Frontal cortex (tissue), 4 donors: ENCODE data around the gene NDUFB4. TPM values are rescaled to one million over a fixed set of nuclear protein-coding genes. Genes with fewer than 3 reads are reported as not detected.
"Not testable (repeated sequence)": the region's sequence is repeated elsewhere in the genome, so short reads cannot be mapped to it uniquely, and the experiment has no call there.

Experiments used
- DNase-seq, 2 donors: peaks; one replicate each; pipeline ENCODE4 v3.0.0; 2012; ENCODE audit warnings: low spot score in 2 of 2
- FAIRE-seq: peaks from 2 replicates; lab custom pipeline; 2012; peaks lifted over from hg19 to GRCh38; lab: Jason Lieb, UNC
- total RNA-seq: library from RNA; depleted of rRNA; stranded (reverse); fragments of >200 nt; gene quantifications from one replicate; pipeline ENCODE4 v1.2.3, GENCODE V29; 2014
- donor health status: control.
- donor health status: control.
- donor health status: control.

Gene NDUFB4
- total RNA-seq, 1 donor from 2014 or later, result 30.2 TPM

- no peak for FAIRE-seq
- no peak for DNase-seq
Observed at GRCh38 chr3:120568598-120568997, 27.5 kb upstream of the NDUFB4 start.

DNA sequence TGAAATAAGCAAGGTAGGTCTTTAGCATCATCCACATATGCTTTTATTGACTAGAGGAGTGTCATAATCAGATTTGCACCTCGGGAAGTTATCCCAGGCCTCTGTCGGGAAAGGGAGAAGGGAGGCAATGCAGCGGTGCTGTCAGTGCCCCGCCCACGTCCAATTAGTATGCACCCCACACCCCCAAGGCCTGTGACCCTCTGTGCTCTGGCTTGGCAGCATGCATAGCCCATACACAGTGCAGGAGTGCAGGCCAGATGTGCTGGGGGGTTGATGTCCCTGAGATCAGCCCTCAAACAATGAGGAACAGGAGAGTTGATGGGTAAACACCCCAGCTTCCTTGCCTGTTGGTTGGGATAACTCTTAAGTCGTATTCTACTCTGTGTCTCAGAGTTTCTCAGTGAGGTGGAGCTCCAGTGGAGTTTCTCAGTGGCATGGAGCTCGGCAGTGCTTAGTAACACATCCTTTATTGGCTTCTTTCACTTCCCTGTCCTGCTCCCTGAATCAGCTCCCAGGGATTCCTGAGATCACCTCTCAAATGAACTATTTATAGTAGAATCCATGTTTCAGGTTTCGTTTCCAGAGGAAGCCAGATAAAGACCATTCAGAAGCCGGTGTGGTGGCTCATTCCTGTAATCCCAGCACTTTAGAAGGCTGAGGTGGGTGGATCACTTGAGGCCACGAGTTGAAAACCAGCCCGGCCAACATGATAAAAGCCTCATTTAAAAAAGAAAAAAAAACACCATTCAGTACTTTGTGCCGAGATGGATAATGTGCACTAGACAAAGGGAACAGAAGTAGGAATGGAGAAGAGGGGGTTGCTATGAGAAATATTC, 26.7 kb upstream of the NDUFB4 start:
- no peak for DNase-seq
- no peak for FAIRE-seq

- no peak for DNase-seq
- FAIRE-seq, result no peak
Observed at GRCh38 chr3:120572027-120572426, 24.1 kb upstream of the NDUFB4 start.

GRCh38 chr3:120587332-120587975, 8.7 kb upstream of the NDUFB4 start:
- no peak for FAIRE-seq

GRCh38 chr3:120595788-120596115, 384 bp upstream of the NDUFB4 start:
- DNase-seq (no peak), FAIRE-seq (no peak)

More at GRCh38 chr3:120587332-120587975, 8.7 kb upstream of the NDUFB4 start:
- no peak for DNase-seq

DNA sequence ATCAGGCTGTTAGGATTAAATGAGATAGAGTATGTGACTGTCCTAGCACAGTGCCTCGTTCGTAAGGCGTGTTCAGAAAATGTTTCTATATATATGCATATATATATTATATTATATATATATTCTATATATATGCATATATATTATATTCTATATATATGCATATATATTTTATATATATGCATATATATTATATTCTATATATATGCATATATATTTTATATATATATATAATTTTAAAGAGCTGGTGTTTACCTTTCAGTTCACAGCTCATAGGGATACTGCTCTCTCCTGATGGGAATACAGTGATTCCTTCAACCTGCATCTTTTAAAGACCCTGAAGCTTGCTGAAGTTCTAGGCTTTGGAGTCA, 702 bp downstream of the NDUFB4 start:
- no peak for DNase-seq
- FAIRE-seq, result no peak

GRCh38 chr3:120597445-120598049, 1.4 kb downstream of the NDUFB4 start:
- DNase-seq, result no peak
- FAIRE-seq, result no peak

DNA sequence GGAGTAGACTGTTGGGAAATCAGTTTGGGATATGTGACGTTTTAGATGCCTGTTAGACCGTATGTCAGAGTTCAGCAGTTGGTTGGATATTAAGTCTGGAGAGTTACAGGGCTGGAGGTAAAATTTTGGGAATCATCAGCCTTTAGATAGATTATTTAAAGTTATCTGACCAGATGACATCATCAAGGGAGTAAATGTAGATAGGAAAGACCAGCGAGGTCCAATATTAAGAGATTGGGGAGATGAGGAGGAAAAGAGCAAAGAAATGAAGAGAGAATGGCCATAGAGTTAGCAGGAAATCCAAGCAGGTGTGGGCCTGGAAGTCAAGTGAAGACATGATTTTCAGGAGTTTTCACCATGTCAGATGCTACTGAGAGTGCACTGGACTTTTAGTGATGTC, 3.1 kb downstream of the NDUFB4 start:
- FAIRE-seq (no peak), DNase-seq (no peak)

DNA sequence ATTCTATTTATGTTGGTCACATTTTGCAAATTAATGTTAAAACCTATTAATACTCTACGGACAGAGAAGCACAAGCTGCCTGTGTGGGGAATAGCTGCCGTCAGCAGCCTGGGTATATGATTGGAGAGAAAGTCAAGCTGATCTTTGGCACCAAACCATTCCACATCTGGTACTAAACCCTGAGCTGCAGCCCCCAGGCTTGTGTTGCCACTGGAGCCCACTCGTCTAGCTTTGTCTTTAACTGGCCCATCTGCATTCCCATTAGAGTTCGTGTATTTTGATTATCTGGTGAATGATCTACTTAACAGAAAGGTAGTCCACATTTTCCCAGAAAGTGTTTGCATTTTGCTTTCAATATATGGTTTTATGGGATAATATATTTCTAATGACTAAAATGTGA, 5.4 kb downstream of the NDUFB4 start:
- no peak for FAIRE-seq

DNA sequence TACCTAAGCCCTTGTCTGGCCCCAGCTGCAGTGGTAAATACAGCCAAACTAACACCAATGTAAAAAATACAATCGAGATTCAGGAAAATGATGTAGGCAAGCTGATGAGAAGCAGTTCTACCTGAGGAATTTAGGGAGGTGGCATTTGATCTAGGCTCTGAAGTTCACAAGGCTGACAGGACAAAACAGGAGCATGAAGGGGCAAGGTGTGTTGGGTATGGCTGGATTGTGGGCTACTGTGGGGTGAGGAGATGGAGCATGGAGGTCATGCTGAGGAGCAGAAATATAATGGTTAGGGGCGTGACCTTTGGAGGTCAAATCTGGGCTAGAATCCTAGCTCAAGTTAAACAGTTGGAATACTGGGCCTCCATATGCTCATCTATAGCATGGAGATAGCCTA, 6.5 kb downstream of the NDUFB4 start:
- DNase-seq (no peak), FAIRE-seq (no peak)

More for the DNA sequence above, 5.4 kb downstream of the NDUFB4 start:
- no peak for DNase-seq

DNA sequence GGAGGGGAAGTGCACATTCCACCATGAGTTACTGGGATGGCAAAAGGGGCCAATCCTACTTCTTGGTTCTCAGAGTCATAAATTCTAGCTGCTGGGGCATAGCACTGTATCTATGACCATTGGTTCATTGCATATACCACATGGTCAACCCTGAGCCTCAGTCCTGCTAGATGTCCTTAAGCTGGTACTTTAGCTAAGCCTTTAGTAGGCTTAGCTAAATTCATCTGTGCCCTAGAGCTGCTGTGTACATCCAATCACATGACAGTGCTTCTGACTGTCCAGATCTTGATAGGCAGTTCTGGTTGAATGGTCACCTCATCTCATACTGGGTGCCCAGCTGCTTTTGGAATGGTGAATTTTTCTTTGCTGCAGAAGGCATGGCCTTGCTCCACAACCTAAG, 8.2 kb downstream of the NDUFB4 start:
- DNase-seq (no peak), FAIRE-seq (no peak)

DNA sequence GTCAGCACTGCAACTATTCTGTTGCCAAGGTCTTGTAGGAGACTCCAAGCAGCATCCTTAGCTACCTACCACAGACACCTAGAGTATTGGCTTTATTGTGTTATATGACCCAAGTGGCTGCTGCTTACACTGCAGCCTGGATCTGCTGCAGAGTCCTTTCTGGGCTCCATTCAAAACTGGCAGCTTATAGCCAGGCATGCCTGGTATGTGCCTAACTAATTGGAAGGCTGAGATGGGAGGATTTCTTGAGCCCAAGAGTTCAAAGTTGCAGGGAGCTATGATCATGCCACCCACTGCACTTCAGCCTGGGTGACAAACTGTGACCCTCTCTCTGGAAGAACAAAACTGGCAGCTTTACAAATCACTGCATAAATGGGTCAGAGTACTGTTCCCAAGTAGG, 8.6 kb downstream of the NDUFB4 start:
- DNase-seq (no peak), FAIRE-seq (no peak)

DNA sequence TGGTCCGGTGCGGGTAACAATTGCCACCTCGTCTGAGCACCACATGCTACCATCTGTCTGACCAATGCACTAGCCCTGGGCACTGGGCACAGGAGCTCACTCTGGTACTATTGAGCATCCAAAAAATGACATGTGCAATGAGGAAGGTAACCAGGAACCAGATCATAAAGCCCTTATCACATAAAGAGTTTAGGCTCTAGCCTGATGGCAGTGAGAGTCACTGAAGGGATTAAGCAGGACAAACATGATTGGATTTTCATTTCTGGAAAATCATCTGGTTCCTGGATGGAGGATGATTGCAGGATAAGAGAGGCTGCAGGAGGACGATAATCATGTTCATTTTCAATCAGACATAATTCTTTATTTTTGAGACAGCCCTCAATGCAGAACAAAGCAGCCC, 12.4 kb downstream of the NDUFB4 start:
- FAIRE-seq (no peak), DNase-seq (no peak)

DNA sequence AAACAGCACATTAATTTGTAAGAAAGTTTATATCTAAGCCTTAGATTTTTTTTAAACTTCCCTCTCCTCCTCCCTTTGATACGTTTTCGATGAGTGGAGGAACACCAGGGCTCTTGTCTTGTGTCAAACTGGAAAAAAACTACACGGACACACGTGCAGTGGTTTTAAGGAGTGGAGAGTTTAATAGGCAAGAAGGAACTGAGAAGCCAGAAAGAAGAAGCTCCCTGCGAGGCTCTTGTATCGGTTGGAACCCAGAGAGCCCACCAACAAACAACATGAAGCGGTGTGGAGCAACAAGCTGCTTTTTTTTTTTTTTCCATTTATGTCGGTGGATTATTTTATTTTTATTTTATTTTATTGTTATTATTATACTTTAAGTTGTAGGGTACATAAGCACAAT, 18.6 kb downstream of the NDUFB4 start:
- FAIRE-seq (no peak), DNase-seq (no peak)

GRCh38 chr3:120615847-120616609, 19.9 kb downstream of the NDUFB4 start:
- DNase-seq (no peak), FAIRE-seq (no peak)

- not testable (repeated sequence) for DNase-seq, FAIRE-seq
Observed at GRCh38 chr3:120616745-120617144, 20.6 kb downstream of the NDUFB4 start.

DNA sequence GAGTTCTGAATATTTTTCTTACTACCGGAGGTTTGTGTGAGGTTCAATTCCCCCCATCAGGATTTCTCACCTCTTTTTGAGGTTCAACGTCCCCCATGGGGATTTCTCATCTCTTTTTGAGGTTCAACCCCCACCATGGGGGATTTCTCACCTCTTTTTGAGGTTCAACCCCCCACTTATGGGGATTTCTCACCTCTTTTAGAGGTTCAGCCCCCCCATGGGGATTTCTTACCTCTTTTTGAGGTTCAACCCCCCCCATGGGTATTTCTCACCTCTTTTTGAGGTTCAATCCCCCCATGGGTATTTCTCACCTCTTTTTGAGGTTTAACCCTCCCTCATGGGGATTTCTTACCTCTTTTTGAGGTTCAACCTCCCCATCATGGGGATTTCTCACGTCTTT, 26.3 kb downstream of the NDUFB4 start:
- DNase-seq, result no peak
- no peak for FAIRE-seq

DNA sequence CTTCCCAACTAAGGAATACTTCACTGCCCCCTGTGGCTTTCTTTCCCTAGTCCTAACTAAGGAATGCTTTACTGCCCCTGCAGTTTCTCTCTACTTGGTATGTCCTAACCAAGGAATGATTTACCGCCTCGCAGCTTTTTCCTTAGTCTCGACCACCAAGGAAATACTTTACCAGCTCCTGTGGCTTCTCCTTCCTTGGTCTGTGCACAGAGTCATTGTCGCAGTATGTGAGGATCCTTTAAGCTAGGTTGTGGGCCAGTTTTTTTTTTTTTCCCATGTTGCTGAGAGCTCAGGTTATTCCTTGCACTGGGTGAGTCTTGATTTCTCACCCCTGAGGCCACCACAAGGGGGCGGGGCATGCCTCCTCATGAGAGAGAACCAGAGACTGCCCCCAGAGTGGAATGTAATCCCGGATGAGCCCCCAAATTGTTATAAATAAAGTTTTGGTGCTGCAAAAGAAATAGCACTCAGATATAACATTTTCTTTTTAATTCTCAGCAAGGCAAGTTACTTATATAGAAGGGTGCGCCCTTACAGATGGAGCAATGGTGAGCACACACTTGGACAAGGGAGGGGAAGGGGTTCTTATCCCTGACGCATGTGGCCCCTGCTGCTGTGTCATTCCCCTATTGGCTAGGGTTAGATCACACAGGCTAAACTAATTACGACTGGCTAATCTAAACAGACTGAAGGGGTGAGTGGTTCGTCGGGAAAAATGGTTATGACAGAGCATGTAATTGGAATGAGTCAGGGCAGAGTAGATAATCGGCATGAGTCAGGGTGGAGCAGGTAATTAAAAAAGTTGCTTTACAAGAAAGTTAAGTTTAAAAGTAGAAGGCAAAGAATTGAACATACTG, 27.0 kb downstream of the NDUFB4 start:
- DNase-seq, result no peak
- no peak for FAIRE-seq

DNA sequence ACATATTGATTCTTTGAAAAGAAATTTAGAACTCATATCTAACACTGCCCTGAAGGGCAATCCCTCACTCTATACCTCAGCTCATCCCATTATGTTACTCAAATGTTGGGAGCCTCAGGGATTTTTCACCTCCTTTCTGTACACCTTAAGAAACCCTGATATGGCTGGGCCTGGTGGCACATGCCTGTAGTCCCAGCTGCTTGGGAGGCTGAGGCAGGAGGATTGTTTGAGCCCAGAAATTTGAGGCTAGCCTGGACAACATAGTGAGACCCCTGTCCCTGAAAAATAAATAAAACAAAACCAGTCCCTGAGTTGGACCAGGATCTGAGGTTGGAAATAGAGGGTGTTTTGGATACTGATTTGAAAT, 27.6 kb downstream of the NDUFB4 start:
- FAIRE-seq (no peak), DNase-seq (no peak)

GRCh38 chr3:120625159-120625586, 29.0 kb downstream of the NDUFB4 start:
- DNase-seq, result no peak
- FAIRE-seq, result no peak
